ENCODE measurements around the gene ZDHHC18.
A peak's percentile ranks its signal among the peaks of the same experiment; 100 is the strongest.
"Not testable (repeated sequence)": the region's sequence is repeated elsewhere in the genome, so short reads cannot be mapped to it uniquely, and the experiment has no call there.

Gene ZDHHC18

GRCh38 chr1:26861286-26861701 is 34.8 kb downstream of the ZDHHC18 start:
- TF ChIP-seq ZFX (IDR thresholded peaks at IDR 0.05; ENCODE audit: borderline replicate concordance) (no peak), CTCF (IDR thresholded peaks at IDR 0.05) (no peak)
- H3K27ac ChIP-seq: peak overlapping the region; percentile 99

GRCh38 chr1:26861889-26862378 is 35.4 kb downstream of the ZDHHC18 start:
- TF ChIP-seq ZFX (IDR thresholded peaks at IDR 0.05; ENCODE audit: borderline replicate concordance) (no peak), CTCF (IDR thresholded peaks at IDR 0.05) (no peak)
- H3K27ac ChIP-seq: peak overlapping the region; percentile 99

GRCh38 chr1:26862781-26863684 is 36.5 kb downstream of the ZDHHC18 start, which contains the start of gene SFN:
Gene SFN, plus strand, starts transcription at chr1:26863149. Its CDS starts 64 bp downstream, at chr1:26863213.
- peak within 1 kb of the TSS; percentile 99 for H3K27ac ChIP-seq
- peak; percentile 61 for TF ChIP-seq CTCF (IDR thresholded peaks at IDR 0.05)
- no peak for TF ChIP-seq ZFX (IDR thresholded peaks at IDR 0.05; ENCODE audit: borderline replicate concordance)

GRCh38 chr1:26863685-26864077 is 37.2 kb downstream of the ZDHHC18 start:
- TF ChIP-seq CTCF (IDR thresholded peaks at IDR 0.05): no peak
- no peak for TF ChIP-seq ZFX (IDR thresholded peaks at IDR 0.05; ENCODE audit: borderline replicate concordance)
- peak overlapping the region; percentile 99 for H3K27ac ChIP-seq

- TF ChIP-seq ZFX (IDR thresholded peaks at IDR 0.05; ENCODE audit: borderline replicate concordance) (no peak), CTCF (IDR thresholded peaks at IDR 0.05) (no peak)
- H3K27ac ChIP-seq: peak overlapping the region; percentile 99
Measured at GRCh38 chr1:26864610-26865480, 38.4 kb downstream of the ZDHHC18 start.

- not testable (repeated sequence) for H3K27ac ChIP-seq
Measured at GRCh38 chr1:26873097-26873496, 46.6 kb downstream of the ZDHHC18 start.

- TF ChIP-seq CTCF (IDR thresholded peaks at IDR 0.05): no peak
- no peak for TF ChIP-seq ZFX (IDR thresholded peaks at IDR 0.05; ENCODE audit: borderline replicate concordance)
- no peak overlapping the region for H3K27ac ChIP-seq
Measured at GRCh38 chr1:26874896-26875295, 48.4 kb downstream of the ZDHHC18 start.
